Tibial nerve (tissue), 4 donors: ENCODE results near the gene CNRIP1. TPM values are rescaled to one million over a fixed set of nuclear protein-coding genes. Genes with fewer than 3 reads are reported as not detected.

Experiments
- DNase-seq, 2 donors: peaks; one replicate each; pipeline ENCODE4 v3.0.0-alpha.2; 2019; ENCODE audit warnings: low spot score in 2 of 2
- H3K27ac ChIP-seq, 4 donors: fragments of 200-600 bp; sonication (generic) in 3 of 4; one replicate each; pipeline ENCODE4 v1.5.1; 2017 to 2019; ENCODE audit warnings: mild to moderate bottlenecking in 1 of 4
- H3K27me3 ChIP-seq, 2 donors: fragments of 200-600 bp; sonication (generic) in 1 of 2; one replicate each; pipeline versions ENCODE4 v1.5.1 to v1.6.0; 2017 to 2019
- H3K36me3 ChIP-seq, 3 donors: fragments of 200-600 bp; sonication (generic); one replicate each; pipeline ENCODE4 v1.5.1; 2018 to 2019
- H3K4me1 ChIP-seq, 4 donors: fragments of 200-600 bp; sonication (generic) in 3 of 4; one replicate each; pipeline ENCODE4 v1.5.1; 2017 to 2019
- H3K4me3 ChIP-seq, 4 donors: fragments of 200-600 bp; sonication (generic) in 3 of 4; one replicate each; pipeline ENCODE4 v1.5.1; 2017 to 2019; ENCODE audit warnings: mild to moderate bottlenecking in 1 of 4, moderate library complexity in 1 of 4
- H3K9me3 ChIP-seq, 4 donors: fragments of 200-600 bp; sonication (generic) in 3 of 4; one replicate each; pipeline ENCODE4 v1.5.1; 2017 to 2019
- EP300 ChIP-seq, 2 donors: sonication (generic); formaldehyde crosslinking; IDR thresholded peaks; one replicate each; pipeline ENCODE4 v1.6.1; 2017; ENCODE audit warnings: antibody characterized with exemption in 2 of 2, mild to moderate bottlenecking in 1 of 2
- POLR2A ChIP-seq, 2 donors: fragments of 450-650 bp; IDR thresholded peaks; one replicate each; pipeline ENCODE4 v1.6.1; 2017; ENCODE audit warnings: antibody characterized with exemption in 2 of 2, mild to moderate bottlenecking in 2 of 2, moderate library complexity in 2 of 2
- WGBS, 2 donors: methylation state at CpG; one replicate each; pipeline ENCODE4 v1.1.5; 2018; 5-methylcytosine and 5-hydroxymethylcytosine counted together
- total RNA-seq, 4 donors: library from RNA; depleted of rRNA; stranded (reverse); fragments of >200 nt; gene quantifications; one replicate each; pipeline ENCODE4 v1.1.0, GENCODE V29; 2016
- TF ChIP-seq, protein P1 (sequence below), 5 experiments: fragments of 200-600 bp in 3 of 5; fragments of 450-650 bp in 2 of 5; sonication (generic) in 3 of 5; IDR thresholded peaks; one replicate each; pipeline ENCODE4 v1.5.1; 2016 to 2019; ENCODE audit warnings: antibody characterized with exemption in 5 of 5, mild to moderate bottlenecking in 3 of 5, moderate library complexity in 2 of 5

The CNRIP1 gene
- total RNA-seq, 4 donors from 2014 or later, result 38.2 to 45.9 (median 42.3) TPM

DNA sequence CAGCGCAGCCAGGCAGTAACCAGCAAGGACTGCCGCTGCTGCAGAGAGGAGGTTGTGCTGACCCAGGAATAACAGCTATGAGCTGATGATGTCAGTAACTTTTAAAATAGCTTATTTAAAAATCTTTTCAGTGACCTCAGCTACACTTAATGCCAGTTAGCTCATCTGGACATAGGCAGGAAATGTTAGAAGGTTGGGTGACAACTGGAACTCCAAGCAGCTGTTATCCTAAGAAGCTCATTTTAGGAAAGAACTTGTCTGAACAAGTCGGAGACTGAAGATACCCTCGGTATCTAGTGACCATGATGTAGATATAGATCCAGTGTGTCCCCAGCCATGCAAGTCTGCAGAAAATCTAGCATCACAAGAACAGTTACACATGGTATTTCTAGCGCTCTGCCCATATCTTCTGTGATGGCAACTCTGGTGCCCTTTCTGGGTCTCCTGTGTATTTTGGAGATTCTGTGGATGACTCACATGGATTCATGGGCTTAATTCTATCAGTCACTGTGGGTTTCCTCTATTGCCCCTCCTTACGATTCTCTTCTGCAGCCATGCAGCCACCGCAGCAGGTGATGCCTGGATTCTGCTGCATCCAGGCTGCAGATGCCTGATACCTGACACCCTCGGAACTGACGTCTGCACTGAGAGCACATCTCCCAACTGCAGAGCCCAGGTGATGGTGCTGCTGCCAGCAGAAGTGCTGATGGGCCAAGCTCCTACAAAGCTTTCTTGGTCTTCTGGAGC is 25.6 kb upstream of the CNRIP1 start:
- H3K27me3 ChIP-seq, result peaks cover 0 to 3% of the 10 kb centered on the region in 2 donors
- no peak overlapping the region for H3K4me3 ChIP-seq
- TF ChIP-seq, protein P1, sequence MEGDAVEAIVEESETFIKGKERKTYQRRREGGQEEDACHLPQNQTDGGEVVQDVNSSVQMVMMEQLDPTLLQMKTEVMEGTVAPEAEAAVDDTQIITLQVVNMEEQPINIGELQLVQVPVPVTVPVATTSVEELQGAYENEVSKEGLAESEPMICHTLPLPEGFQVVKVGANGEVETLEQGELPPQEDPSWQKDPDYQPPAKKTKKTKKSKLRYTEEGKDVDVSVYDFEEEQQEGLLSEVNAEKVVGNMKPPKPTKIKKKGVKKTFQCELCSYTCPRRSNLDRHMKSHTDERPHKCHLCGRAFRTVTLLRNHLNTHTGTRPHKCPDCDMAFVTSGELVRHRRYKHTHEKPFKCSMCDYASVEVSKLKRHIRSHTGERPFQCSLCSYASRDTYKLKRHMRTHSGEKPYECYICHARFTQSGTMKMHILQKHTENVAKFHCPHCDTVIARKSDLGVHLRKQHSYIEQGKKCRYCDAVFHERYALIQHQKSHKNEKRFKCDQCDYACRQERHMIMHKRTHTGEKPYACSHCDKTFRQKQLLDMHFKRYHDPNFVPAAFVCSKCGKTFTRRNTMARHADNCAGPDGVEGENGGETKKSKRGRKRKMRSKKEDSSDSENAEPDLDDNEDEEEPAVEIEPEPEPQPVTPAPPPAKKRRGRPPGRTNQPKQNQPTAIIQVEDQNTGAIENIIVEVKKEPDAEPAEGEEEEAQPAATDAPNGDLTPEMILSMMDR (IDR thresholded peaks at IDR 0.05), result no peak
- TF ChIP-seq POLR2A (IDR thresholded peaks at IDR 0.05) (no peak), EP300 (IDR thresholded peaks at IDR 0.05) (no peak)
- WGBS, 2 donors, result 84 to 85% methylated on average over 9 of the region's 9 CpGs
- no peak for DNase-seq
- H3K36me3 ChIP-seq, result no peaks in the 10 kb centered on the region
- H3K9me3 ChIP-seq, result no peaks in the 10 kb centered on the region
- no peak overlapping the region for H3K27ac ChIP-seq
- H3K4me1 ChIP-seq, result no peaks in the 10 kb centered on the region

DNA sequence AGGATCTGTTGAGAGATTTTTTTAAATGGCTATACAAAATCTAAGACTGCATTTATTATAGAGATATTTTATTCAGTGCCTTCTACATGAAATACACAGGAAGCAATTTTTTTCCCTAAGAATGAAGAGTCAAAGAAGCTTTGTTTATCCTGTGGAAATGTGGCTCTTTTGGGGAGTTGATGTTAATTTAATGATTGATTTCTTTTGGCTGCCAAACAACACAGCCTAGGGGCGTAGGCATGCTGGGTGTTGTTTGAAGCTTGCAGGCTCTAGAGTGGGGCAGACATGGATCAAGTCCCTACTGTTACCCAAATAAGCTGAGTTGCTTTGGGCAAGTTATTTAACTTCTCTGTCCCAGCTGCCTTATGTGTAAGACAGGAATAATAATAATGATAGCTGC is 24.3 kb upstream of the CNRIP1 start:
- Histone ChIP-seq H3K36me3 (no peaks in the 10 kb centered on the region), H3K4me1 (no peaks in the 10 kb centered on the region), H3K9me3 (no peaks in the 10 kb centered on the region), H3K4me3 (no peak overlapping the region), H3K27ac (no peak overlapping the region), H3K27me3 (peaks cover 0 to 8% of the 10 kb centered on the region in 2 donors)
- 31 to 40% methylated on average over 1 of the region's 1 CpG for WGBS, 2 donors
- TF ChIP-seq, protein P1 (IDR thresholded peaks at IDR 0.05), result no peak
- TF ChIP-seq POLR2A (IDR thresholded peaks at IDR 0.05) (no peak), EP300 (IDR thresholded peaks at IDR 0.05) (no peak)
- no peak for DNase-seq

DNA sequence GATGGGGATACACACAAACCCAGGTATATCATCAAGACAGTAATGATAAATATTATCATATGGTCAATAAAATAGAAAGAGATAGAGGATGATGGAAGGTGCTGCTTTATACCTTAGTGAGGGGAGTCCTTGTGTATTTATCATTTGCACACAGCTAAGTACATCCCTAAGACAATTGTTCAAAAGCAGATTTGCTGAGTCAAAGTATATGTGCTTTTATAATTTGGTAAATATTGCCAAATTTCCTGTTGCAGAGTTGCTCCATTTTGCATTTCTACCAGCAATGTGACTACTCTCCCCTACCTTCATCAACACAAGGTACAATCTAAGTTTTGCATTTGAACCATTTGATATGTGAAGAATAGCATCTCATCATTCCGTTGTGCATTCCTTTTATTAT is 22.7 kb upstream of the CNRIP1 start:
- no peak for DNase-seq
- Histone ChIP-seq H3K4me3 (no peak overlapping the region), H3K9me3 (no peaks in the 10 kb centered on the region), H3K36me3 (no peaks in the 10 kb centered on the region), H3K27me3 (peaks cover 0 to 8% of the 10 kb centered on the region in 2 donors), H3K27ac (no peak overlapping the region), H3K4me1 (no peaks in the 10 kb centered on the region)
- TF ChIP-seq, protein P1 (IDR thresholded peaks at IDR 0.05), result no peak
- TF ChIP-seq EP300 (IDR thresholded peaks at IDR 0.05) (no peak), POLR2A (IDR thresholded peaks at IDR 0.05) (no peak)
- WGBS, 2 donors, result 74 to 89% methylated on average over 1 of the region's 1 CpG

- Histone ChIP-seq H3K4me1 (no peaks in the 10 kb centered on the region), H3K4me3 (no peak overlapping the region), H3K27ac (no peak overlapping the region), H3K9me3 (no peaks in the 10 kb centered on the region), H3K27me3 (peaks cover 0 to 8% of the 10 kb centered on the region in 2 donors), H3K36me3 (no peaks in the 10 kb centered on the region)
- no peak for TF ChIP-seq EP300 (IDR thresholded peaks at IDR 0.05)
- TF ChIP-seq POLR2A (IDR thresholded peaks at IDR 0.05), result no peak
- TF ChIP-seq, protein P1 (IDR thresholded peaks at IDR 0.05), result no peak
- DNase-seq, result no peak
- 63 to 85% methylated on average over 4 of the region's 4 CpGs for WGBS, 2 donors
Measured at GRCh38 chr2:68341583-68341982, 21.8 kb upstream of the CNRIP1 start.

GRCh38 chr2:68341062-68341329 is 21.2 kb upstream of the CNRIP1 start:
- no peak for TF ChIP-seq EP300 (IDR thresholded peaks at IDR 0.05)
- TF ChIP-seq, protein P1 (IDR thresholded peaks at IDR 0.05), result no peak
- no peak for TF ChIP-seq POLR2A (IDR thresholded peaks at IDR 0.05)
- Histone ChIP-seq H3K27ac (no peak overlapping the region), H3K36me3 (no peaks in the 10 kb centered on the region), H3K4me1 (no peaks in the 10 kb centered on the region), H3K9me3 (no peaks in the 10 kb centered on the region), H3K4me3 (no peak overlapping the region), H3K27me3 (peaks cover 0 to 8% of the 10 kb centered on the region in 2 donors)
- WGBS, 2 donors, result 95 to 98% methylated on average over 3 of the region's 3 CpGs
- no peak for DNase-seq
